Karpas-422 (cell line): Measurements from ENCODE around the gene METAP2. TPM values are rescaled to one million over a fixed set of nuclear protein-coding genes. Genes with fewer than 3 reads are reported as not detected.
"Not testable (repeated sequence)": the region's sequence is repeated elsewhere in the genome, so short reads cannot be mapped to it uniquely, and the experiment has no call there.

Experiments
- DNase-seq: peaks from one replicate; pipeline ENCODE4 v3.0.0-alpha.2; 2015
- H2AFZ ChIP-seq: fragments of 200-600 bp; sonication (generic); 2 replicates; pipeline ENCODE4 v1.6.1; 2014; ENCODE audit warnings: antibody characterized with exemption, low read length, mixed read lengths
- H3K27ac ChIP-seq: fragments of 200-600 bp; sonication (generic); 2 replicates; pipeline ENCODE4 v1.5.1; 2014; ENCODE audit warnings: mild to moderate bottlenecking, low read length, moderate library complexity
- H3K27me3 ChIP-seq: fragments of 200-600 bp; sonication (generic); 2 replicates; pipeline ENCODE4 v1.6.1; 2014; ENCODE audit warnings: low read length, mixed read lengths
- H3K36me3 ChIP-seq: fragments of 200-600 bp; sonication (generic); 2 replicates; pipeline ENCODE4 v1.6.1; 2014; ENCODE audit warnings: low read length, mixed read lengths; ENCODE audit not compliant: insufficient read depth
- H3K4me1 ChIP-seq: fragments of 200-600 bp; sonication (generic); 2 replicates; pipeline ENCODE4 v1.6.1; 2014; ENCODE audit warnings: mild to moderate bottlenecking, low read length, mixed read lengths
- H3K4me2 ChIP-seq: fragments of 200-600 bp; sonication (generic); 2 replicates; pipeline ENCODE4 v1.6.1; 2014; ENCODE audit warnings: low read length, low read depth, mild to moderate bottlenecking; ENCODE audit not compliant: poor library complexity, severe bottlenecking
- H3K4me3 ChIP-seq: fragments of 200-600 bp; sonication (generic); 2 replicates; pipeline ENCODE4 v1.5.1; 2014; ENCODE audit warnings: mild to moderate bottlenecking, antibody characterized with exemption, low read length, mixed read lengths
- H3K79me2 ChIP-seq: fragments of 200-600 bp; sonication (generic); 2 replicates; pipeline ENCODE4 v1.6.1; 2014; ENCODE audit warnings: mild to moderate bottlenecking, low read length, mixed read lengths
- H3K9ac ChIP-seq: fragments of 200-600 bp; sonication (generic); 2 replicates; pipeline ENCODE4 v1.6.0; 2014; ENCODE audit warnings: low read length
- H3K9me2 ChIP-seq: fragments of 200-600 bp; sonication (generic), shearing (Covaris generic); replicated peaks from 2 replicates; pipeline ENCODE4 v1.6.0; 2014; ENCODE audit warnings: mild to moderate bottlenecking, low read length, moderate library complexity; ENCODE audit not compliant: insufficient read depth
- H3K9me3 ChIP-seq: fragments of 300-700, 200-600 bp; sonication (generic); 2 replicates; pipeline ENCODE4 v1.6.1; 2014; ENCODE audit warnings: low read length, mixed read lengths
- H4K20me1 ChIP-seq: fragments of 200-600 bp; sonication (generic); 2 replicates; pipeline ENCODE4 v1.6.1; 2014; ENCODE audit warnings: mild to moderate bottlenecking, antibody characterized with exemption, low read length, low read depth; ENCODE audit not compliant: insufficient read depth
- total RNA-seq: library from RNA; depleted of rRNA; stranded (reverse); fragments of >200 nt; shearing (Covaris generic); gene quantifications from 2 replicates; pipeline ENCODE4 v1.2.3, GENCODE V29; 2014; ENCODE audit warnings: low replicate concordance

METAP2 gene
- total RNA-seq, 1 experiment from 2014 or later: 383 TPM

DNA sequence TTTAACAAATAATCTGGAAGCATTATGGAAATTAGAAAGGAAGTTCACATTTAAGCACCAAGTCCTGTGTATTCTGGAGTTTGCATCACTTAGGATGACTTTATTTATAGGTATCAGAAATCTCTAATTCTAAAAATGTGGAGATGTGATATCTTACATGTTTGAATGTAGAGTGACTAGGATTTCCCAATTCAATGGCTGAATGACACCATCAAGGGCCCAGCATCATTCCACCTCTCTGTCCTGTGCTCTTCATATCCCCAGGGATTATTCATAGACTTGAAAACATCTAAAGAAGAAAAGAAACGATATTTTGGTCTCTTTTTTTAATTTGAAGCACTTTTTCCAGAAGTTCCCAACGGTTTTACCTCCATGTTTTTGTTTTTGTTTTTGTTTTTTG lies 15.2 kb upstream of the METAP2 start:
- no peaks in the 10 kb centered on the region for H3K9me2 ChIP-seq
- no peaks in the 10 kb centered on the region for H4K20me1 ChIP-seq
- H2AFZ ChIP-seq: no peak overlapping the region
- peaks cover 21% of the 10 kb centered on the region for H3K4me1 ChIP-seq
- no peaks in the 10 kb centered on the region for H3K79me2 ChIP-seq
- H3K36me3 ChIP-seq: no peaks in the 10 kb centered on the region; the same call in 1 of the 2 replicates
- peaks cover 12% of the 10 kb centered on the region for H3K9me3 ChIP-seq
- H3K9ac ChIP-seq: no peak overlapping the region
- no peak overlapping the region for H3K4me2 ChIP-seq
- no peak overlapping the region for H3K27ac ChIP-seq
- DNase-seq: no peak
- H3K4me3 ChIP-seq: no peak overlapping the region
- H3K27me3 ChIP-seq: no peaks in the 10 kb centered on the region

DNA sequence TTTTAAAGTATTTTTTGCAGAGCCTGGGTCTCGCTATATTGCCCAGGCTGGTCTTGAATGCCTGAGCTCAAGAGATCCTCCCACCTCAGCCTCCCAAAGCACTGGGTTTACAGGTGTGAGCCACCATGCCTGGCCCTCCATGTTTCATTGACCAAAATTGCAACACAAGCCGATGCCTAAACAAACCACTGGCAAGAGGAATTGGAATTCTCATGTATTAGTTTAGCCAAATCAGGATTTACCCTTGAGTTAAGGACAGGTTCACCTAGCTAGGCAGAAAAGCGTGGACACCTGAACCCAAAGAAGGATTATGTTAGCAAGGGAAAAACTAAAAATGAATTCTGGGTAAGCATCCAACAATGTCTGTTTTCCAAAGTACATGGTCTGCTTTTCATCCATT lies 14.6 kb upstream of the METAP2 start:
- H3K79me2 ChIP-seq: no peaks in the 10 kb centered on the region
- no peak overlapping the region for H3K4me3 ChIP-seq
- no peak overlapping the region for H3K9ac ChIP-seq
- H3K27ac ChIP-seq: no peak overlapping the region
- H2AFZ ChIP-seq: no peak overlapping the region
- H3K4me2 ChIP-seq: no peak overlapping the region
- no peak for DNase-seq
- H4K20me1 ChIP-seq: no peaks in the 10 kb centered on the region
- H3K27me3 ChIP-seq: no peaks in the 10 kb centered on the region
- no peaks in the 10 kb centered on the region for H3K9me2 ChIP-seq
- peaks cover 12% of the 10 kb centered on the region for H3K9me3 ChIP-seq
- peaks cover 23% of the 10 kb centered on the region for H3K4me1 ChIP-seq
- no peaks in the 10 kb centered on the region; the same call in 1 of the 2 replicates for H3K36me3 ChIP-seq

DNA sequence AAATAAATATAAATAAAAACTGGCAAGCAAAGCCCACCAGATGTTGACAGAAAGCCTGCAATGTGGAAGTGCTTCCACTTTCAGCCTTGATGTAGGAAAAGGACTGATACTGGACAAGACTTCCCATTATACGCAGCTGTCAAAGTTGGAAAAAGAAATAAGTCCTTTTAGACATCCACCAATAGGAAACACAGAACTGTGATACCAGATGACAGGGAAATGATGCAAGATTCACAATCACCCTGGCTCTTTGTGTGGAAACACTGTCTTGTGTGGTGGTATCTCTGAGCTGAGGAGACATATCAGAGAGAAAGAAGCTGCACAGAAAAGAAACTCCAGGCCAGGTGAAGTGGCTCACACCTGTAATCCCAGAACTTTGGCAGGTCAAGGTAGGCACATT lies 13.8 kb upstream of the METAP2 start:
- no peak overlapping the region for H3K4me3 ChIP-seq
- H3K9ac ChIP-seq: no peak overlapping the region
- H3K36me3 ChIP-seq: no peaks in the 10 kb centered on the region; the same call in 1 of the 2 replicates
- H3K79me2 ChIP-seq: no peaks in the 10 kb centered on the region
- H3K9me3 ChIP-seq: peaks cover 12% of the 10 kb centered on the region
- H3K4me1 ChIP-seq: peaks cover 23% of the 10 kb centered on the region
- no peaks in the 10 kb centered on the region for H4K20me1 ChIP-seq
- H2AFZ ChIP-seq: no peak overlapping the region
- no peak overlapping the region for H3K4me2 ChIP-seq
- no peak overlapping the region for H3K27ac ChIP-seq
- no peak for DNase-seq
- no peaks in the 10 kb centered on the region for H3K9me2 ChIP-seq
- H3K27me3 ChIP-seq: no peaks in the 10 kb centered on the region

DNA sequence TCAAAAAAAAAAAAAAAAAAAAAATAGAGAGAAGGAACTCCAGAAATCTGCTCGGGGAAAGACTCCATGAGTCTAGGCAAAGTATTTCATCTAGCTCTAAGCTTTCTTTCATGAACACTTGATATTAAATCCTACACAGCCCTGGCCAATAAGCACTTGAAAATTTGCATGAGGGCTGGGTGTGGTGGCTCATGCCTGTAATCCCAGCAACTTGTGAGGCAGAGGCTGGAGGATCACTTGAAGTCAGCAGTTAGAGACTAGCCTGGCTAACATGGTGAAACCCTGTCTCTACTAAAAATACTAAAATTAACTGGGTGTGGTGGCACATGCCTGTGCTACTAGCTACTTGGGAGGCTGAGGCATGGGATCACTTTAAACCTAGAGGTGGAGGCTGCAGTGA lies 13.1 kb upstream of the METAP2 start:
- H3K27ac ChIP-seq: no peak overlapping the region
- no peaks in the 10 kb centered on the region for H3K9me2 ChIP-seq
- no peak overlapping the region for H3K4me2 ChIP-seq
- peaks cover 12% of the 10 kb centered on the region for H3K9me3 ChIP-seq
- H4K20me1 ChIP-seq: no peaks in the 10 kb centered on the region
- no peak overlapping the region for H2AFZ ChIP-seq
- DNase-seq: peak; percentile 61
- no peaks in the 10 kb centered on the region for H3K79me2 ChIP-seq
- H3K4me3 ChIP-seq: no peak overlapping the region
- H3K27me3 ChIP-seq: no peaks in the 10 kb centered on the region
- no peak overlapping the region for H3K9ac ChIP-seq
- no peaks in the 10 kb centered on the region; the same call in 1 of the 2 replicates for H3K36me3 ChIP-seq
- H3K4me1 ChIP-seq: peaks cover 19% of the 10 kb centered on the region

DNA sequence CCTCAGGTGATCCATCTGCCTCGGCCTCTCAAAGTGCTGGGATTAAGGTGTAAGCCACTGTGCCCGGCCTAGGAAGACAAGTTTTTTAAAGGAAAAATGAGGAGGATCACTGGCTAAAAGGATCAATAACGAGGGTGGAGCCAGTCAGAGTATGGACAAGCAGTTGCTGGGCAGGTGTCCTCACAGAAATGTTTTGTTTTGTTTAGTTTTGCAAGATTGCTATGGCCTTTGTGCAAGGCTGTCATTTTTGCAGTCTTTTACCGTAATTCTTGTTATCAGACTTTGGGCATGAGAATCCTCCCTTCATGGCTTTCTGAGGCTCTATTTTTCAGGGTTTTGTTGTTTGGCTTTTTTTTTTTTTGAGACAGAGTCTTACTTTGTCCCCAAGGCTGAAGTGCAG lies 11.9 kb upstream of the METAP2 start:
- Histone ChIP-seq H4K20me1 (no peaks in the 10 kb centered on the region), H3K4me1 (peaks cover 23% of the 10 kb centered on the region), H3K27ac (no peak overlapping the region), H3K9ac (no peak overlapping the region), H3K9me2 (no peaks in the 10 kb centered on the region), H3K4me2 (no peak overlapping the region), H3K9me3 (peaks cover 11% of the 10 kb centered on the region), H3K36me3 (no peaks in the 10 kb centered on the region; the same call in 1 of the 2 replicates), H2AFZ (peak overlapping the region; percentile 52; the same call in 1 of the 2 replicates), H3K4me3 (no peak overlapping the region), H3K79me2 (no peaks in the 10 kb centered on the region), H3K27me3 (no peaks in the 10 kb centered on the region)
- no peak for DNase-seq

DNA sequence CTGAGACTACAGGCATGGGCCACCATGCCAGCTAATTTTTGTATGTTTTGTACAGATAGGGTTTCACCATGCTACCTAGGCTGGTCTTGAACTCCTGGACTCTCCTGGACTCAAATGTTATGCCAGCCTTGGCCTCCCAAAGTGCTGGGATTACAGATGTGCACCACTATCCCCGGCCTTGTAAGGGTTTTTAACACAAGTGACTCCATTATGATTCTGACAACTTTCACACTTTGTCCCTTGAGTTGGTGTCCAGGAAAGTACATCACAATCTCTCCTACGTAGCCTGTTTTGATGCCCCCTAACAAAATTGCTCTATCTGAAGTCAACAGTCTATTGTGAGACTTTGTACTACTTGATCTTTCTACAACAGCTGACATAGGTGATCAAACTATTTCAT lies 11.4 kb upstream of the METAP2 start:
- H3K4me1 ChIP-seq: peaks cover 25% of the 10 kb centered on the region
- H3K4me2 ChIP-seq: no peak overlapping the region
- H3K79me2 ChIP-seq: no peaks in the 10 kb centered on the region

DNA sequence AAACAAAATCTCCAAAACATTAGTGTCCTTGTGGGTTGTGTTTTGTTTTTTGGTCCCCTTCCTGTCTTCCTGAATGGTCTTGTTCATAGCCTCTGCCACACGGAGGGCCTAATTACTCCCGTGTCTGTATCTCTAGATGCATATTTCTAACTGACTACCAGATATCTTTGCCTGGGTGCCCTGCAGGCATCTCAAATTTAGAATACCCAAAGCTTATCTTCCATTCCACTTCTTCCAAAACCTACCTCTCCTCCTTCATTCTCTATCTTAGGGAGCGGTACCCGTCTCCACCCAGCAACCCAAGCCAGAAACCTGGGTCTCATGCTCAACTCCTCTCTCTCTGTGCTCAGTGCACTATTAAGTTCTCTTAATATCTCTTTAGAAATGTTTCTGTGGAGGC lies 10.9 kb upstream of the METAP2 start:
- H2AFZ ChIP-seq: no peak overlapping the region
- H3K9me2 ChIP-seq: no peaks in the 10 kb centered on the region
- no peak overlapping the region for H3K9ac ChIP-seq
- H3K36me3 ChIP-seq: no peaks in the 10 kb centered on the region; the same call in 1 of the 2 replicates
- no peak overlapping the region for H3K4me3 ChIP-seq
- no peaks in the 10 kb centered on the region for H3K79me2 ChIP-seq
- no peaks in the 10 kb centered on the region for H4K20me1 ChIP-seq
- no peak overlapping the region for H3K27ac ChIP-seq
- H3K4me1 ChIP-seq: peaks cover 25% of the 10 kb centered on the region
- DNase-seq: no peak
- no peak overlapping the region for H3K4me2 ChIP-seq
- no peaks in the 10 kb centered on the region for H3K27me3 ChIP-seq
- peaks cover 4% of the 10 kb centered on the region; the same call in 1 of the 2 replicates for H3K9me3 ChIP-seq

More for the DNA sequence above, 11.4 kb upstream of the METAP2 start:
- H3K36me3 ChIP-seq: no peaks in the 10 kb centered on the region; the same call in 1 of the 2 replicates
- peaks cover 7% of the 10 kb centered on the region for H3K9me3 ChIP-seq
- DNase-seq: no peak
- no peaks in the 10 kb centered on the region for H3K9me2 ChIP-seq
- no peaks in the 10 kb centered on the region for H4K20me1 ChIP-seq
- no peak overlapping the region for H3K27ac ChIP-seq
- H3K9ac ChIP-seq: no peak overlapping the region
- H3K27me3 ChIP-seq: no peaks in the 10 kb centered on the region
- H3K4me3 ChIP-seq: no peak overlapping the region
- H2AFZ ChIP-seq: peak overlapping the region; percentile 52

DNA sequence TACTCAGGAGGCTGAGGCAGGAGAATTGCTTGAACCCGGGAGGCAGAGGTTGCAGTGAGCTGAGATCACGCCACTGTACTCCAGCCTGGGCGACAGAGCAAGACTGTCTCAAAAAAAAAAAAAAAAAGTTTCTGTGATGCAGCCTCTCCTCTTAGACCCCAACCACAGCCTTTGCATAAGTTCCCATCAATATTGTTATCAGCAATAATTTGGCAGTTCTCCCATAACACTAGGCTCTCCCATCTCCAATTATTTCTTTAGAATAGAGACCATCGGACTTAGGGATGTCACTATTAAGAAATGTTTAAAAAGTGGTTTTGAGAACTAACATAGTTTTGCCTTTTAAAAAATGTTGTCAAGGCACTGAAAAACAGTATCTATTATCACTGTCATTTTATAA lies 10.2 kb upstream of the METAP2 start:
- H3K4me1 ChIP-seq: peaks cover 25% of the 10 kb centered on the region
- H3K36me3 ChIP-seq, H3K9ac ChIP-seq, H3K27ac ChIP-seq, DNase-seq, H3K9me3 ChIP-seq, H3K4me3 ChIP-seq, H3K9me2 ChIP-seq, H3K27me3 ChIP-seq, H2AFZ ChIP-seq, H4K20me1 ChIP-seq, H3K4me2 ChIP-seq, H3K79me2 ChIP-seq: not testable (repeated sequence)

DNA sequence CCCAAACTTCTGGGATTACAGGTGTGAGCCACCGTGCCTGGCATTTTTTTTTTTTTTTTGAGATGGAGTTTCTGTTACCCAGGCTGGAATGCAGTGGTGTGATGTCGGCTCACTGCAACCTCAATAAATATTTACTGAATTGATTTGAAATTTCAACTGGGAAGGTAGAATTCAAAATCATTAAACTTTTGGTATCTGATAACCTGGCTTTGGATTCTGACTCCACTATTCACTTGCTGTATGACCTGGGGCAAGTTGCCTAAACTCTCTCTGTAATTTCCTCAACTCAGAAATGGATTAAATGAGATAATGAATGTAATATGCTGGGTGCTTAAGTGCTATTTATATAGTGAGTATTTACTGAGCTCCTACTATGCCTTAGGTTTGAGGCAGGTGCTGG lies 8.7 kb upstream of the METAP2 start:
- H3K79me2 ChIP-seq: no peaks in the 10 kb centered on the region
- H3K36me3 ChIP-seq: no peaks in the 10 kb centered on the region
- H3K27me3 ChIP-seq: no peaks in the 10 kb centered on the region
- H3K9ac ChIP-seq: no peak overlapping the region
- H3K4me1 ChIP-seq: peaks cover 23% of the 10 kb centered on the region
- no peak overlapping the region for H3K27ac ChIP-seq
- H3K4me3 ChIP-seq: no peak overlapping the region
- H3K9me2 ChIP-seq: no peaks in the 10 kb centered on the region
- no peaks in the 10 kb centered on the region for H4K20me1 ChIP-seq
- H2AFZ ChIP-seq: no peak overlapping the region
- DNase-seq: no peak
- no peaks in the 10 kb centered on the region for H3K9me3 ChIP-seq
- H3K4me2 ChIP-seq: no peak overlapping the region
